ENCODE data around the gene TMEM200A. TPM values are rescaled to one million over a fixed set of nuclear protein-coding genes. Genes with fewer than 3 reads are reported as not detected.

Gene TMEM200A
- total RNA-seq, 5 donors from 2014 or later (not counting 1 experiment from before 2014, with no cell fraction given), result 1.2 to 5.5 (median 3.4) TPM

DNA sequence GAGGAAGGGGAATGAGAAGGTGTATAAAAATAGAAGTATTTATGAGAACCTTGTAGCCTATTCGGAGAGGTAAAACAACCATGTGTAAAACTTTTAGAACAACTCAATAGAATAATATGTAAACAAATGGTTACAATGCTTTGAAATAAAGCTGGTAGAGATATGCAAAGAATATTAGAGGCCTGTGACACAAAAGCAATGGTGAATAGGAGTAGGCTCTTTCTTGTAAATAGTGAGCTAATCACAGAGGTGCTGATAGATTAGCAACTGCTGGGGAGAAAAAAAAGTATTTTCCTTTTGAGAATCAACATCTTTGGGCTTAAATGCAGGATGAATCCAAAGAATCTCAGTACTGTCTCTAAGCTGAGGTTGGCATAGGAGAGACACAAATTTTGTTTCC lies 7.0 kb downstream of the TMEM200A start:
- no peak overlapping the region for H3K27ac Mint-ChIP-seq
- CTCF ChIA-PET, result no interaction called here
- H3K4me1 Mint-ChIP-seq, result peaks cover 5 to 14% (median 11%) of the 10 kb centered on the region in 3 donors
- DNase-seq, result no peak
- Histone ChIP-seq H3K4me1 (ENCODE audit: control insufficient read depth in 1 of 2, extremely low read depth in 1 of 2, insufficient read depth in 2 of 2, low read length in 2 of 2) (peaks cover 0 to 2% of the 10 kb centered on the region in 2 experiments), H3K9me3 (no peaks in the 10 kb centered on the region), H3K27ac (ENCODE audit: low read length) (no peak overlapping the region), H3K4me3 (ENCODE audit: control insufficient read depth in 1 of 2, extremely low read depth in 1 of 2, low read length in 1 of 2) (no peak overlapping the region), H3K27me3 (replicated peaks in 1 of 2; ENCODE audit: control insufficient read depth in 2 of 2, extremely low read depth in 1 of 2, insufficient read depth in 2 of 2, low read length in 1 of 2) (no peaks in the 10 kb centered on the region), H3K36me3 (ENCODE audit: control insufficient read depth in 2 of 2, extremely low read depth in 1 of 2, insufficient read depth in 1 of 2, low read length in 1 of 2) (no peaks in the 10 kb centered on the region)
- no peak overlapping the region for H3K4me3 Mint-ChIP-seq
- no peak for ATAC-seq (replicated peaks in 1 of 4)
- POLR2A ChIA-PET, result no interaction called here
- no peaks in the 10 kb centered on the region for H3K9me3 Mint-ChIP-seq
- peaks cover 0 to 1% of the 10 kb centered on the region in 2 donors for H3K27me3 Mint-ChIP-seq
- no CpG with 5 or more reads among the region's 1 CpG for WGBS (ENCODE audit: insufficient coverage)
- H3K36me3 Mint-ChIP-seq, result no peaks in the 10 kb centered on the region

GRCh38 chr6:130373992-130374391 lies 8.2 kb downstream of the TMEM200A start:
- CTCF ChIA-PET, result no interaction called here
- H3K4me1 Mint-ChIP-seq, result peaks cover 0 to 3% (median 0%) of the 10 kb centered on the region in 3 donors
- DNase-seq (no peak), ATAC-seq (replicated peaks in 1 of 4) (no peak)
- POLR2A ChIA-PET, result no interaction called here
- H3K27me3 ChIP-seq (replicated peaks in 1 of 2; ENCODE audit: control insufficient read depth in 2 of 2, extremely low read depth in 1 of 2, insufficient read depth in 2 of 2, low read length in 1 of 2), result no peaks in the 10 kb centered on the region
- peaks cover 0 to 2% of the 10 kb centered on the region in 2 experiments for H3K4me1 ChIP-seq (ENCODE audit: control insufficient read depth in 1 of 2, extremely low read depth in 1 of 2, insufficient read depth in 2 of 2, low read length in 2 of 2)
- no peaks in the 10 kb centered on the region for H3K36me3 Mint-ChIP-seq
- H3K27me3 Mint-ChIP-seq, result no peaks in the 10 kb centered on the region
- H3K9me3 ChIP-seq, result no peaks in the 10 kb centered on the region
- no peak overlapping the region for H3K4me3 ChIP-seq (ENCODE audit: control insufficient read depth in 1 of 2, extremely low read depth in 1 of 2, low read length in 1 of 2)
- no peak overlapping the region for H3K27ac Mint-ChIP-seq
- no peaks in the 10 kb centered on the region for H3K36me3 ChIP-seq (ENCODE audit: control insufficient read depth in 2 of 2, extremely low read depth in 1 of 2, insufficient read depth in 1 of 2, low read length in 1 of 2)
- H3K27ac ChIP-seq (ENCODE audit: low read length), result no peak overlapping the region
- 50% methylated on average over 2 of the region's 2 CpGs for whole genome bisulfite sequencing (ENCODE audit: insufficient coverage)
- H3K9me3 Mint-ChIP-seq, result no peaks in the 10 kb centered on the region
- H3K4me3 Mint-ChIP-seq, result no peak overlapping the region

GRCh38 chr6:130376936-130377335 lies 11.1 kb downstream of the TMEM200A start:
- ChIA-PET POLR2A (interaction anchor here (0.5 kb wide), 2 partner anchors 59 to 637 kb away, joined by 3 to 5 read pairs; no protein-coding TSS in a partner anchor), CTCF (interaction anchor here in 1 of 2 donors (0.6 kb wide), 1 partner anchor 86 kb away, joined by 3 read pairs; no protein-coding TSS in a partner anchor)
- WGBS (ENCODE audit: insufficient coverage), result 100% methylated on average over 1 of the region's 1 CpG
- Mint-ChIP-seq H3K27ac (no peak overlapping the region), H3K4me3 (no peak overlapping the region), H3K36me3 (no peaks in the 10 kb centered on the region), H3K27me3 (no peaks in the 10 kb centered on the region), H3K4me1 (peaks cover 10 to 17% (median 10%) of the 10 kb centered on the region in 3 donors), H3K9me3 (no peaks in the 10 kb centered on the region)
- Histone ChIP-seq H3K4me1 (ENCODE audit: control insufficient read depth in 1 of 2, extremely low read depth in 1 of 2, insufficient read depth in 2 of 2, low read length in 2 of 2) (peaks cover 9 to 11% of the 10 kb centered on the region in 2 experiments), H3K36me3 (ENCODE audit: control insufficient read depth in 2 of 2, extremely low read depth in 1 of 2, insufficient read depth in 1 of 2, low read length in 1 of 2) (no peaks in the 10 kb centered on the region), H3K27ac (ENCODE audit: low read length) (no peak overlapping the region), H3K4me3 (ENCODE audit: control insufficient read depth in 1 of 2, extremely low read depth in 1 of 2, low read length in 1 of 2) (no peak overlapping the region), H3K27me3 (replicated peaks in 1 of 2; ENCODE audit: control insufficient read depth in 2 of 2, extremely low read depth in 1 of 2, insufficient read depth in 2 of 2, low read length in 1 of 2) (no peaks in the 10 kb centered on the region), H3K9me3 (no peaks in the 10 kb centered on the region)
- ATAC-seq (replicated peaks in 1 of 4), result no peak
- DNase-seq, result no peak

GRCh38 chr6:130377371-130377770 lies 11.6 kb downstream of the TMEM200A start:
- Histone ChIP-seq H3K36me3 (ENCODE audit: control insufficient read depth in 2 of 2, extremely low read depth in 1 of 2, insufficient read depth in 1 of 2, low read length in 1 of 2) (no peaks in the 10 kb centered on the region), H3K4me3 (ENCODE audit: control insufficient read depth in 1 of 2, extremely low read depth in 1 of 2, low read length in 1 of 2) (no peak overlapping the region), H3K27me3 (replicated peaks in 1 of 2; ENCODE audit: control insufficient read depth in 2 of 2, extremely low read depth in 1 of 2, insufficient read depth in 2 of 2, low read length in 1 of 2) (no peaks in the 10 kb centered on the region), H3K27ac (ENCODE audit: low read length) (no peak overlapping the region), H3K9me3 (no peaks in the 10 kb centered on the region), H3K4me1 (ENCODE audit: control insufficient read depth in 1 of 2, extremely low read depth in 1 of 2, insufficient read depth in 2 of 2, low read length in 2 of 2) (peaks cover 14% of the 10 kb centered on the region in 2 experiments)
- no peaks in the 10 kb centered on the region for H3K36me3 Mint-ChIP-seq
- H3K4me3 Mint-ChIP-seq, result no peak overlapping the region
- H3K27me3 Mint-ChIP-seq, result no peaks in the 10 kb centered on the region
- ATAC-seq (replicated peaks in 1 of 4) (no peak), DNase-seq (no peak)
- ChIA-PET POLR2A (interaction anchor here in 1 of 2 donors (0.5 kb wide), 1 partner anchor 59 kb away, joined by 3 read pairs; no protein-coding TSS in a partner anchor), CTCF (interaction anchor here in 1 of 2 donors (0.6 kb wide), 1 partner anchor 86 kb away, joined by 3 read pairs; no protein-coding TSS in a partner anchor)
- H3K27ac Mint-ChIP-seq, result no peak overlapping the region
- peaks cover 14 to 22% (median 15%) of the 10 kb centered on the region in 3 donors for H3K4me1 Mint-ChIP-seq
- H3K9me3 Mint-ChIP-seq, result no peaks in the 10 kb centered on the region

- no peak for DNase-seq
- ATAC-seq (replicated peaks in 1 of 4), result no peak
- Histone ChIP-seq H3K36me3 (ENCODE audit: control insufficient read depth in 2 of 2, extremely low read depth in 1 of 2, insufficient read depth in 1 of 2, low read length in 1 of 2) (no peaks in the 10 kb centered on the region), H3K4me3 (ENCODE audit: control insufficient read depth in 1 of 2, extremely low read depth in 1 of 2, low read length in 1 of 2) (no peak overlapping the region), H3K9me3 (no peaks in the 10 kb centered on the region), H3K4me1 (ENCODE audit: control insufficient read depth in 1 of 2, extremely low read depth in 1 of 2, insufficient read depth in 2 of 2, low read length in 2 of 2) (peaks cover 14 to 15% of the 10 kb centered on the region in 2 experiments), H3K27me3 (replicated peaks in 1 of 2; ENCODE audit: control insufficient read depth in 2 of 2, extremely low read depth in 1 of 2, insufficient read depth in 2 of 2, low read length in 1 of 2) (no peaks in the 10 kb centered on the region), H3K27ac (ENCODE audit: low read length) (no peak overlapping the region)
- H3K27me3 Mint-ChIP-seq, result no peaks in the 10 kb centered on the region
- H3K36me3 Mint-ChIP-seq, result no peaks in the 10 kb centered on the region
- peaks cover 15 to 27% (median 20%) of the 10 kb centered on the region in 3 donors for H3K4me1 Mint-ChIP-seq
- ChIA-PET CTCF (no interaction called here), POLR2A (no interaction called here)
- WGBS (ENCODE audit: insufficient coverage), result 100% methylated on average over 1 of the region's 2 CpGs
- no peaks in the 10 kb centered on the region for H3K9me3 Mint-ChIP-seq
- no peak overlapping the region for H3K4me3 Mint-ChIP-seq
- H3K27ac Mint-ChIP-seq, result no peak overlapping the region
These were observed 12.1 kb downstream of the TMEM200A start for GRCh38 chr6:130377915-130378314.

GRCh38 chr6:130379223-130379622 lies 13.4 kb downstream of the TMEM200A start:
- H3K36me3 ChIP-seq (ENCODE audit: control insufficient read depth in 2 of 2, extremely low read depth in 1 of 2, insufficient read depth in 1 of 2, low read length in 1 of 2), result no peaks in the 10 kb centered on the region
- H3K4me1 ChIP-seq (ENCODE audit: control insufficient read depth in 1 of 2, extremely low read depth in 1 of 2, insufficient read depth in 2 of 2, low read length in 2 of 2), result peaks cover 14% of the 10 kb centered on the region in 2 experiments
- ATAC-seq (replicated peaks in 1 of 4) (no peak), DNase-seq (no peak)
- Mint-ChIP-seq H3K4me1 (peaks cover 15 to 27% (median 21%) of the 10 kb centered on the region in 3 donors), H3K9me3 (no peaks in the 10 kb centered on the region), H3K27ac (no peak overlapping the region), H3K4me3 (no peak overlapping the region), H3K27me3 (no peaks in the 10 kb centered on the region), H3K36me3 (no peaks in the 10 kb centered on the region)
- ChIA-PET CTCF (interaction anchor here in 1 of 2 donors (1.2 kb wide), 1 partner anchor 10 kb away, joined by 3 read pairs; no protein-coding TSS in a partner anchor), POLR2A (no interaction called here)
- H3K27ac ChIP-seq (ENCODE audit: low read length), result no peak overlapping the region
- no peak overlapping the region for H3K4me3 ChIP-seq (ENCODE audit: control insufficient read depth in 1 of 2, extremely low read depth in 1 of 2, low read length in 1 of 2)
- H3K9me3 ChIP-seq, result no peaks in the 10 kb centered on the region
- H3K27me3 ChIP-seq (replicated peaks in 1 of 2; ENCODE audit: control insufficient read depth in 2 of 2, extremely low read depth in 1 of 2, insufficient read depth in 2 of 2, low read length in 1 of 2), result no peaks in the 10 kb centered on the region
- WGBS (ENCODE audit: insufficient coverage), result 100% methylated on average over 1 of the region's 3 CpGs
